SK-N-SH treated with all-trans-retinoic acid at 6 μM for 48 hours (cell line): ENCODE measurements around the gene GPR62.

Source experiments
- ATAC-seq: fragments of 200-7000 bp; cut with Tn5 transposase; 3 replicates; pipeline ENCODE4 v1.9.1; 2020; ENCODE audit warnings: mild to moderate bottlenecking, moderate library complexity
- ARNTL ChIP-seq: fragments of 450-650 bp; formaldehyde crosslinking; IDR thresholded peaks from 2 replicates; pipeline ENCODE4 v1.5.0; 2020; ENCODE audit warnings: low read depth, mild to moderate bottlenecking, moderate library complexity, borderline replicate concordance
- BACH2 ChIP-seq: fragments of 250-450 bp; sonication (Bioruptor Pico); IDR thresholded peaks from 2 replicates; pipeline ENCODE4 v1.9.0; 2021; ENCODE audit warnings: mild to moderate bottlenecking, borderline replicate concordance
- CREB5 ChIP-seq: fragments of 250-450 bp; sonication (Bioruptor Pico); IDR thresholded peaks from 2 replicates; pipeline ENCODE4 v1.5.1; 2020; ENCODE audit warnings: low read depth, mild to moderate bottlenecking, moderate library complexity
- CSDC2 ChIP-seq: fragments of 250-450 bp; sonication (Bioruptor Pico); IDR thresholded peaks from 2 replicates; pipeline ENCODE4 v1.5.0; 2020; ENCODE audit warnings: mild to moderate bottlenecking, moderate library complexity
- ESRRG ChIP-seq: fragments of 250-450 bp; sonication (Bioruptor Pico); IDR thresholded peaks from 2 replicates; pipeline ENCODE4 v1.6.1; 2021; ENCODE audit warnings: mild to moderate bottlenecking
- GLIS3 ChIP-seq: fragments of 250-450 bp; sonication (Bioruptor Pico); IDR thresholded peaks from 2 replicates; pipeline ENCODE4 v1.5.0; 2020; ENCODE audit warnings: mild to moderate bottlenecking, moderate library complexity
- ISL1 ChIP-seq: fragments of 250-450 bp; sonication (Bioruptor Pico); IDR thresholded peaks from 2 replicates; pipeline ENCODE4 v2.1.2; 2022; ENCODE audit warnings: mild to moderate bottlenecking, moderate library complexity
- OSR1 ChIP-seq: fragments of 250-450 bp; sonication (Bioruptor Pico); IDR thresholded peaks from 2 replicates; pipeline ENCODE4 v1.8.0; 2022; ENCODE audit warnings: moderate library complexity, mild to moderate bottlenecking, inconsistent platforms
- PPARA ChIP-seq: fragments of 250-450 bp; sonication (Bioruptor Pico); IDR thresholded peaks from 2 replicates; pipeline ENCODE4 v1.5.0; 2020; ENCODE audit warnings: mild to moderate bottlenecking, borderline replicate concordance
- RARB ChIP-seq: fragments of 250-450 bp; sonication (Bioruptor Pico); IDR thresholded peaks from 2 replicates; pipeline ENCODE4 v1.8.0; 2021; ENCODE audit warnings: mild to moderate bottlenecking, moderate library complexity
- SNAI2 ChIP-seq: fragments of 250-450 bp; sonication (Bioruptor Pico); IDR thresholded peaks from 2 replicates; pipeline ENCODE4 v1.5.0; 2020; ENCODE audit warnings: mild to moderate bottlenecking, moderate library complexity
- TCF4 ChIP-seq: fragments of 250-450 bp; sonication (Bioruptor Pico); IDR thresholded peaks from 2 replicates; pipeline ENCODE4 v1.8.0; 2021; ENCODE audit warnings: mild to moderate bottlenecking, moderate library complexity, borderline replicate concordance
- TOX ChIP-seq: fragments of 250-450 bp; sonication (Bioruptor Pico); IDR thresholded peaks from 2 replicates; pipeline ENCODE4 v1.8.0; 2021; ENCODE audit warnings: mild to moderate bottlenecking, moderate library complexity, borderline replicate concordance
- TSHZ2 ChIP-seq: fragments of 250-450 bp; sonication (Bioruptor Pico); IDR thresholded peaks from 2 replicates; pipeline ENCODE4 v1.5.0; 2020; ENCODE audit warnings: mild to moderate bottlenecking, moderate library complexity
- ZC3H10 ChIP-seq: fragments of 250-450 bp; sonication (Bioruptor Pico); IDR thresholded peaks from 2 replicates; pipeline ENCODE4 v1.5.1; 2021; ENCODE audit warnings: mild to moderate bottlenecking, moderate library complexity
- ZFP3 ChIP-seq: fragments of 250-450 bp; sonication (Bioruptor Pico); IDR thresholded peaks from 2 replicates; pipeline ENCODE4 v1.5.0; 2020; ENCODE audit warnings: mild to moderate bottlenecking, moderate library complexity
- ZFP30 ChIP-seq: fragments of 450-650 bp; formaldehyde crosslinking; IDR thresholded peaks from 2 replicates; pipeline ENCODE4 v1.5.0; 2022; ENCODE audit warnings: mild to moderate bottlenecking, moderate library complexity
- ZNF565 ChIP-seq: fragments of 450-650 bp; formaldehyde crosslinking; conservative IDR thresholded peaks from 2 replicates; pipeline ENCODE4 v1.5.0; 2020; ENCODE audit warnings: low read depth, mild to moderate bottlenecking, moderate library complexity
- ZNF70 ChIP-seq: fragments of 450-650 bp; formaldehyde crosslinking; IDR thresholded peaks from 2 replicates; pipeline ENCODE4 v1.5.0; 2020; ENCODE audit warnings: mild to moderate bottlenecking, moderate library complexity
- ZNF8 ChIP-seq: fragments of 450-650 bp; formaldehyde crosslinking; IDR thresholded peaks from 2 replicates; pipeline ENCODE4 v1.5.0; 2020; ENCODE audit warnings: mild to moderate bottlenecking, moderate library complexity
- TF ChIP-seq, protein P1 (sequence below): fragments of 250-450 bp; sonication (Bioruptor Pico); IDR thresholded peaks from 2 replicates; pipeline ENCODE4 v1.8.0; 2020; ENCODE audit warnings: mild to moderate bottlenecking, moderate library complexity, borderline replicate concordance
- TF ChIP-seq, protein P2 (sequence below): fragments of 250-450 bp; sonication (Bioruptor Pico); IDR thresholded peaks from 2 replicates; pipeline ENCODE4 v1.5.1; 2021; ENCODE audit warnings: mild to moderate bottlenecking, moderate library complexity

GPR62 gene

DNA sequence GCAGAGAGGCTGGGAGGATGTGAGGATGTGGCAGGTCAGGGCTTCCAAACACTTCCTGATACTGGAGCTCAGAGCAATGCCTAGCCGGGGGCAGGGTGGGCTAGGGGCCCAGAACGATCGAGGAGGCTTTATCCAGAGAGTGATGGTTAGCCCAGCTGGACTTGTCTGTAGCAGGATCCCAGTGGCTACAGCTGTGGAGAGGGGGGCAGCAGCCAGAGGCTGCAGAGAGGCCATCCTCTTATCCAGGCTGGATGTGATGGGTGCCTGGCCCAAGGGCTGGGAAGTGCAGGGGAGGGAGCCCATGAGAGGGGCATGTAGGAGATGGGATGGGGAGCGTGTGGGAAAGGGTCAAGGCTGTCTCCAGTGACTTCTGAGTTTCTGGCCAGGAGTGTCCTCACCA, 8.4 kb upstream of the GPR62 start:
- TF ChIP-seq TOX (no peak), CREB5 (no peak), BACH2 (CRISPR knock-in tag) (no peak), TSHZ2 (no peak), RARB (CRISPR knock-in tag) (no peak), PPARA (CRISPR knock-in tag) (no peak), ARNTL (CRISPR knock-in tag) (no peak), ISL1 (no peak), ZFP30 (no peak), SNAI2 (CRISPR knock-in tag) (no peak), ZNF70 (CRISPR knock-in tag) (no peak), ZC3H10 (no peak), GLIS3 (CRISPR knock-in tag) (no peak)
- TF ChIP-seq, protein P1, sequence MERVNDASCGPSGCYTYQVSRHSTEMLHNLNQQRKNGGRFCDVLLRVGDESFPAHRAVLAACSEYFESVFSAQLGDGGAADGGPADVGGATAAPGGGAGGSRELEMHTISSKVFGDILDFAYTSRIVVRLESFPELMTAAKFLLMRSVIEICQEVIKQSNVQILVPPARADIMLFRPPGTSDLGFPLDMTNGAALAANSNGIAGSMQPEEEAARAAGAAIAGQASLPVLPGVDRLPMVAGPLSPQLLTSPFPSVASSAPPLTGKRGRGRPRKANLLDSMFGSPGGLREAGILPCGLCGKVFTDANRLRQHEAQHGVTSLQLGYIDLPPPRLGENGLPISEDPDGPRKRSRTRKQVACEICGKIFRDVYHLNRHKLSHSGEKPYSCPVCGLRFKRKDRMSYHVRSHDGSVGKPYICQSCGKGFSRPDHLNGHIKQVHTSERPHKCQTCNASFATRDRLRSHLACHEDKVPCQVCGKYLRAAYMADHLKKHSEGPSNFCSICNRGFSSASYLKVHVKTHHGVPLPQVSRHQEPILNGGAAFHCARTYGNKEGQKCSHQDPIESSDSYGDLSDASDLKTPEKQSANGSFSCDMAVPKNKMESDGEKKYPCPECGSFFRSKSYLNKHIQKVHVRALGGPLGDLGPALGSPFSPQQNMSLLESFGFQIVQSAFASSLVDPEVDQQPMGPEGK (CRISPR knock-in tag) = no peak
- TF ChIP-seq, protein P2, sequence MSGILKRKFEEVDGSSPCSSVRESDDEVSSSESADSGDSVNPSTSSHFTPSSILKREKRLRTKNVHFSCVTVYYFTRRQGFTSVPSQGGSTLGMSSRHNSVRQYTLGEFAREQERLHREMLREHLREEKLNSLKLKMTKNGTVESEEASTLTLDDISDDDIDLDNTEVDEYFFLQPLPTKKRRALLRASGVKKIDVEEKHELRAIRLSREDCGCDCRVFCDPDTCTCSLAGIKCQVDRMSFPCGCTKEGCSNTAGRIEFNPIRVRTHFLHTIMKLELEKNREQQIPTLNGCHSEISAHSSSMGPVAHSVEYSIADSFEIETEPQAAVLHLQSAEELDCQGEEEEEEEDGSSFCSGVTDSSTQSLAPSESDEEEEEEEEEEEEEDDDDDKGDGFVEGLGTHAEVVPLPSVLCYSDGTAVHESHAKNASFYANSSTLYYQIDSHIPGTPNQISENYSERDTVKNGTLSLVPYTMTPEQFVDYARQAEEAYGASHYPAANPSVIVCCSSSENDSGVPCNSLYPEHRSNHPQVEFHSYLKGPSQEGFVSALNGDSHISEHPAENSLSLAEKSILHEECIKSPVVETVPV (CRISPR knock-in tag) = no peak
- ATAC-seq = no peak

- no peak for TF ChIP-seq OSR1
- no peak for TF ChIP-seq GLIS3 (CRISPR knock-in tag)
- TF ChIP-seq TSHZ2 = no peak
- TF ChIP-seq ZNF8 = no peak
- no peak for TF ChIP-seq ZNF565 (CRISPR knock-in tag)
- TF ChIP-seq SNAI2 (CRISPR knock-in tag) = no peak
- TF ChIP-seq TCF4 (CRISPR knock-in tag) = no peak
- no peak for TF ChIP-seq RARB (CRISPR knock-in tag)
- no peak for ATAC-seq
Measured at GRCh38 chr3:51947215-51947900, 7.8 kb upstream of the GPR62 start.

- no peak for TF ChIP-seq PPARA (CRISPR knock-in tag)
- no peak for TF ChIP-seq CSDC2 (CRISPR knock-in tag)
- TF ChIP-seq CREB5 = no peak
- TF ChIP-seq ZFP3 (CRISPR knock-in tag) = no peak
- no peak for TF ChIP-seq RARB (CRISPR knock-in tag)
- TF ChIP-seq ARNTL (CRISPR knock-in tag) = no peak
- TF ChIP-seq ZNF70 (CRISPR knock-in tag) = no peak
- no peak for TF ChIP-seq ESRRG (CRISPR knock-in tag)
- TF ChIP-seq ZNF565 (CRISPR knock-in tag) = no peak
- ATAC-seq = no peak
Measured at GRCh38 chr3:51948016-51948580, 7.1 kb upstream of the GPR62 start.
